B cell (primary cell): Measurements from ENCODE around the gene GLIS1. TPM values are rescaled to one million over a fixed set of nuclear protein-coding genes. Genes with fewer than 3 reads are reported as not detected.

Experiments used
- ATAC-seq: fragments of 200-7000 bp; cut with Tn5 transposase; one replicate; pipeline ENCODE4 v1.10.0; 2021; ENCODE audit warnings: low read depth, mild to moderate bottlenecking, moderate number of reproducible peaks, moderate library complexity
- CTCF ChIA-PET: fragments of 350-600 bp; sonication (Branson Sonifier 250); formaldehyde crosslinking; loops from one replicate; lab custom pipeline; 2021; ENCODE audit warnings: antibody characterized with exemption, inconsistent platforms; lab: Charles Lee
- POLR2A ChIA-PET: fragments of 350-600 bp; sonication (Branson Sonifier 250); formaldehyde crosslinking; loops from one replicate; lab custom pipeline; 2021; ENCODE audit warnings: antibody characterized with exemption; lab: Charles Lee
- DNase-seq: peaks from one replicate; pipeline ENCODE4 v3.0.0; 2013
- H2AFZ ChIP-seq: 2 replicates; pipeline ENCODE4 v1.6.1; 2012; ENCODE audit warnings: mild to moderate bottlenecking, low read depth, low read length; ENCODE audit not compliant: insufficient read depth, poor library complexity, severe bottlenecking
- H3K27ac ChIP-seq, 2 donors: 1 replicate in 1 of 2; 2 replicates in 1 of 2; pipeline ENCODE4 v1.5.1; 2012 to 2013; ENCODE audit warnings: low read length in 2 of 2, mild to moderate bottlenecking in 2 of 2, moderate library complexity in 1 of 2
- H3K27me3 ChIP-seq, 4 experiments: fragments of 200-600 bp in 1 of 4; sonication (generic) in 1 of 4; replicated peaks in 1 of 4; 1 replicate in 2 of 4; 2 replicates in 2 of 4; pipeline versions ENCODE4 v1.6.1 to v1.7.0; 2013 to 2016; ENCODE audit warnings: low read length in 3 of 4, mild to moderate bottlenecking in 2 of 4, mixed read lengths in 1 of 4, moderate library complexity in 1 of 4; ENCODE audit not compliant: insufficient read depth in 4 of 4, control insufficient read depth in 3 of 4; ENCODE audit errors: control extremely low read depth in 1 of 4
- H3K36me3 ChIP-seq, 2 experiments: replicated peaks in 1 of 2; 1 replicate in 1 of 2; 2 replicates in 1 of 2; pipeline versions ENCODE4 v1.6.1 to v1.7.1; 2013; ENCODE audit warnings: low read length in 1 of 2; ENCODE audit not compliant: insufficient read depth in 2 of 2, control insufficient read depth in 1 of 2; ENCODE audit errors: control extremely low read depth in 1 of 2, extremely low read depth in 1 of 2
- H3K4me1 ChIP-seq, 2 donors: fragments of 200-600 bp in 1 of 2; sonication (generic) in 1 of 2; 1 replicate in 1 of 2; 2 replicates in 1 of 2; pipeline versions ENCODE4 v1.5.1 to v1.6.1; 2013 to 2017; ENCODE audit warnings: low read length in 2 of 2; ENCODE audit not compliant: control insufficient read depth in 2 of 2, insufficient read depth in 2 of 2
- H3K4me2 ChIP-seq: replicated peaks from 2 replicates; pipeline ENCODE3; 2012; ENCODE audit warnings: mild to moderate bottlenecking, low read depth, low read length; ENCODE audit not compliant: poor library complexity, severe bottlenecking
- H3K4me3 ChIP-seq, 5 experiments: fragments of 200-600 bp in 1 of 5; sonication (generic) in 1 of 5; 1 replicate in 3 of 5; 2 replicates in 2 of 5; pipeline versions ENCODE4 v1.5.1 to v1.7.0; 2011 to 2016; ENCODE audit warnings: low read length in 4 of 5, mild to moderate bottlenecking in 4 of 5, low read depth in 2 of 5, control low read depth in 1 of 5, moderate library complexity in 1 of 5; ENCODE audit not compliant: insufficient read depth in 1 of 5; ENCODE audit errors: control extremely low read depth in 1 of 5, extremely low read depth in 1 of 5
- H3K79me2 ChIP-seq: fragments of 200-600 bp; sonication (generic); one replicate; pipeline ENCODE4 v1.6.0; 2016; ENCODE audit warnings: low read length; ENCODE audit not compliant: control insufficient read depth, insufficient read depth
- H3K9ac ChIP-seq: fragments of 200-600 bp; sonication (generic); 2 replicates; pipeline ENCODE4 v1.6.1; 2017; ENCODE audit warnings: mild to moderate bottlenecking, low read length, moderate library complexity
- H3K9me3 ChIP-seq, 3 donors: one replicate each; pipeline versions ENCODE4 v1.6.1 to v1.7.1; 2013; ENCODE audit warnings: low read length in 2 of 3; ENCODE audit not compliant: control insufficient read depth in 2 of 3, insufficient read depth in 1 of 3; ENCODE audit errors: control extremely low read depth in 1 of 3
- H4K20me1 ChIP-seq: 2 replicates; pipeline ENCODE4 v1.6.0; 2012; ENCODE audit warnings: mild to moderate bottlenecking, low read length; ENCODE audit not compliant: insufficient read depth, control insufficient read depth, poor library complexity, severe bottlenecking
- H3K27ac Mint-ChIP-seq: one replicate; pipeline ENCODE4 v1.8.0; 2021; ENCODE audit warnings: mixed read lengths
- H3K27me3 Mint-ChIP-seq: one replicate; pipeline ENCODE4 v1.8.0; 2021; ENCODE audit warnings: mixed read lengths
- H3K4me1 Mint-ChIP-seq: one replicate; pipeline ENCODE4 v1.8.0; 2021; ENCODE audit warnings: mixed read lengths
- H3K4me3 Mint-ChIP-seq: one replicate; pipeline ENCODE4 v1.8.0; 2021; ENCODE audit warnings: mixed read lengths
- H3K9me3 Mint-ChIP-seq: one replicate; pipeline ENCODE4 v1.8.0; 2022; ENCODE audit warnings: mixed read lengths; ENCODE audit not compliant: insufficient read depth
- CTCF ChIP-seq: fragments of 200-600 bp; IDR thresholded peaks from one replicate; pipeline ENCODE4 v1.8.0; 2022; ENCODE audit warnings: antibody characterized with exemption, mild to moderate bottlenecking
- EZH2 ChIP-seq: IDR thresholded peaks from 2 replicates; pipeline ENCODE4 v1.6.1; 2012; ENCODE audit warnings: borderline replicate concordance, low read depth, mild to moderate bottlenecking, moderate library complexity, low read length; ENCODE audit not compliant: insufficient read depth, poor library complexity, severe bottlenecking
- WGBS: methylation state at CpG from one replicate; pipeline ENCODE4 v1.1.5; 2013; ENCODE audit warnings: missing lambda C conversion rate; ENCODE audit not compliant: insufficient coverage; 5-methylcytosine and 5-hydroxymethylcytosine counted together
- intact Hi-C: fragments of 100-400 bp; cut with micrococcal nuclease; formaldehyde crosslinking; loops from one replicate; pipeline ENCODE4 v1.10.0; 2022
- polyA plus RNA-seq: library from polyadenylated mRNA; depleted of rRNA; stranded (reverse); fragments of >200 nt; gene quantifications from 2 replicates; pipeline ENCODE4 v1.2.3, GENCODE V29; 2012
- small RNA-seq: library from RNA; depleted of rRNA; stranded (forward); fragments of <200 nt; gene quantifications from one replicate; pipeline ENCODE3, GENCODE V24; 2012; ENCODE audit warnings: low replicate concordance, low read depth; ENCODE audit not compliant: insufficient read length
- total RNA-seq, 2 donors: library from RNA; stranded (reverse); fragments of 120-200 nt in 1 of 2; gene quantifications; 1 replicate in 1 of 2; 2 replicates in 1 of 2; pipeline versions ENCODE4 v1.2.3 to v1.2.4, GENCODE V29; 2013 to 2022

The GLIS1 gene
- total and polyA plus RNA-seq, 2 donors (not counting 1 experiment from before 2014, with no cell fraction given) = not detected

- H3K9ac ChIP-seq = no peak overlapping the region
- TF ChIP-seq CTCF (no peak), EZH2 (no peak)
- H3K27me3 Mint-ChIP-seq = peaks cover 14% of the 10 kb centered on the region
- ChIA-PET CTCF (no interaction called here), POLR2A (no interaction called here)
- DNase-seq = no peak
- intact Hi-C loops = no loop called here
- no peaks in the 10 kb centered on the region for H3K9me3 Mint-ChIP-seq
- H3K27ac ChIP-seq = no peak overlapping the region
- no peak overlapping the region for H3K4me3 ChIP-seq
- ATAC-seq = no peak
- no peaks in the 10 kb centered on the region for H3K36me3 ChIP-seq
- no peaks in the 10 kb centered on the region for H3K4me1 Mint-ChIP-seq
- WGBS = 100% methylated on average over 1 of the region's 3 CpGs
- H3K27ac Mint-ChIP-seq = no peak overlapping the region
- H4K20me1 ChIP-seq = no peaks in the 10 kb centered on the region
- H3K9me3 ChIP-seq = no peaks in the 10 kb centered on the region
- H3K27me3 ChIP-seq = no peaks in the 10 kb centered on the region
- no peaks in the 10 kb centered on the region for H3K4me1 ChIP-seq
- H3K79me2 ChIP-seq = no peaks in the 10 kb centered on the region
- no peak overlapping the region for H3K4me3 Mint-ChIP-seq
- no peak overlapping the region for H3K4me2 ChIP-seq
- no peak overlapping the region for H2AFZ ChIP-seq
Observed at GRCh38 chr1:53458634-53459033, 280.3 kb downstream of the GLIS1 start.

Small RNA genes within 50 kb of the gene (small RNA-seq; reads per million reads assigned to genes)
- gene RF00418 (not detected), gene RNU7-95P (not detected)

Other genes with a start within 250 kb of the GLIS1 start
- gene NDC1, start 99.1 kb upstream of the GLIS1 start, total RNA-seq = 12.0 and 15.7 TPM in 2 replicates
- 5.0 and 7.2 TPM in 2 replicates for gene NDC1, start 99.1 kb upstream of the GLIS1 start, polyA plus RNA-seq
- gene YIPF1, start 150.6 kb upstream of the GLIS1 start, total RNA-seq = 13.9 and 19.3 TPM in 2 replicates
- 12.2 and 15.8 TPM in 2 replicates for gene YIPF1, start 150.6 kb upstream of the GLIS1 start, polyA plus RNA-seq
- not detected in 2 replicates for gene DIO1, start 155.0 kb upstream of the GLIS1 start, total RNA-seq
- gene DIO1, start 155.0 kb upstream of the GLIS1 start, polyA plus RNA-seq = not detected in 2 replicates
- 45.7 and 48.1 TPM in 2 replicates for gene IFT25, start 206.5 kb upstream of the GLIS1 start, total RNA-seq
- 18.0 and 18.2 TPM in 2 replicates for gene IFT25, start 206.5 kb upstream of the GLIS1 start, polyA plus RNA-seq
- gene LRRC42, start 207.2 kb upstream of the GLIS1 start, total RNA-seq = 10.3 and 12.6 TPM in 2 replicates
- gene LRRC42, start 207.2 kb upstream of the GLIS1 start, polyA plus RNA-seq = 4.7 and 7.7 TPM in 2 replicates